ENCODE measurements around the gene FARP1. TPM values are rescaled to one million over a fixed set of nuclear protein-coding genes. Genes with fewer than 3 reads are reported as not detected.

FARP1 gene
- polyA plus RNA-seq, 2 donors, result 2.2 to 2.3 TPM

GRCh38 chr13:98447881-98448641 is 305.2 kb downstream of the FARP1 start:
- WGBS, 2 donors, result 69 to 76% methylated on average over 28 of the region's 28 CpGs
- no peaks in the 10 kb centered on the region for H3K27me3 ChIP-seq (ENCODE audit: control insufficient read depth in 1 of 2, insufficient read depth in 2 of 2, low read length in 2 of 2)
- H3K9me3 ChIP-seq (ENCODE audit: control insufficient read depth in 2 of 2, insufficient read depth in 1 of 2, low read depth in 1 of 2, low read length in 1 of 2), result no peaks in the 10 kb centered on the region
- H3K36me3 ChIP-seq (ENCODE audit: control insufficient read depth in 2 of 2, insufficient read depth in 2 of 2, low read length in 1 of 2), result peaks cover 7 to 25% of the 10 kb centered on the region in 2 donors
- H3K4me1 ChIP-seq (ENCODE audit: control insufficient read depth in 2 of 2, insufficient read depth in 2 of 2, low read length in 1 of 2), result peaks cover 5 to 6% of the 10 kb centered on the region in 2 donors
- H3K4me3 ChIP-seq (ENCODE audit: low read depth in 1 of 2, low read length in 2 of 2), result no peak overlapping the region
- no peak overlapping the region for H3K27ac ChIP-seq (ENCODE audit: low read depth in 2 of 2, low read length in 1 of 2)

- Histone ChIP-seq H3K4me1 (ENCODE audit: control insufficient read depth in 2 of 2, insufficient read depth in 2 of 2, low read length in 1 of 2) (peaks cover 5 to 6% of the 10 kb centered on the region in 2 donors), H3K27me3 (ENCODE audit: control insufficient read depth in 1 of 2, insufficient read depth in 2 of 2, low read length in 2 of 2) (no peaks in the 10 kb centered on the region), H3K4me3 (ENCODE audit: low read depth in 1 of 2, low read length in 2 of 2) (no peak overlapping the region), H3K27ac (ENCODE audit: low read depth in 2 of 2, low read length in 1 of 2) (peak overlapping the region in 1 of 2 donors; percentile 42), H3K9me3 (ENCODE audit: control insufficient read depth in 2 of 2, insufficient read depth in 1 of 2, low read depth in 1 of 2, low read length in 1 of 2) (no peaks in the 10 kb centered on the region), H3K36me3 (ENCODE audit: control insufficient read depth in 2 of 2, insufficient read depth in 2 of 2, low read length in 1 of 2) (peaks cover 7 to 27% of the 10 kb centered on the region in 2 donors)
- WGBS, 2 donors, result 86 to 88% methylated on average over 5 of the region's 5 CpGs
Observed at GRCh38 chr13:98448642-98448928, 305.7 kb downstream of the FARP1 start.

GRCh38 chr13:98449273-98449672 is 306.4 kb downstream of the FARP1 start:
- Histone ChIP-seq H3K36me3 (ENCODE audit: control insufficient read depth in 2 of 2, insufficient read depth in 2 of 2, low read length in 1 of 2) (peaks cover 7 to 29% of the 10 kb centered on the region in 2 donors), H3K9me3 (ENCODE audit: control insufficient read depth in 2 of 2, insufficient read depth in 1 of 2, low read depth in 1 of 2, low read length in 1 of 2) (no peaks in the 10 kb centered on the region), H3K4me3 (ENCODE audit: low read depth in 1 of 2, low read length in 2 of 2) (no peak overlapping the region), H3K27ac (ENCODE audit: low read depth in 2 of 2, low read length in 1 of 2) (no peak overlapping the region), H3K4me1 (ENCODE audit: control insufficient read depth in 2 of 2, insufficient read depth in 2 of 2, low read length in 1 of 2) (peaks cover 5 to 6% of the 10 kb centered on the region in 2 donors), H3K27me3 (ENCODE audit: control insufficient read depth in 1 of 2, insufficient read depth in 2 of 2, low read length in 2 of 2) (no peaks in the 10 kb centered on the region)
- 87 to 89% methylated on average over 16 of the region's 16 CpGs for WGBS, 2 donors

- H3K27ac ChIP-seq (ENCODE audit: low read depth in 2 of 2, low read length in 1 of 2), result peak overlapping the region; percentile 11 to 73
Observed at GRCh38 chr13:98450026-98450425, 307.1 kb downstream of the FARP1 start.

GRCh38 chr13:98450539-98451111 is 307.7 kb downstream of the FARP1 start:
- no peaks in the 10 kb centered on the region for H3K27me3 ChIP-seq (ENCODE audit: control insufficient read depth in 1 of 2, insufficient read depth in 2 of 2, low read length in 2 of 2)
- peak overlapping the region; percentile 11 to 73 for H3K27ac ChIP-seq (ENCODE audit: low read depth in 2 of 2, low read length in 1 of 2)
- no peak overlapping the region for H3K4me3 ChIP-seq (ENCODE audit: low read depth in 1 of 2, low read length in 2 of 2)
- no peaks in the 10 kb centered on the region for H3K9me3 ChIP-seq (ENCODE audit: control insufficient read depth in 2 of 2, insufficient read depth in 1 of 2, low read depth in 1 of 2, low read length in 1 of 2)
- peaks cover 7 to 32% of the 10 kb centered on the region in 2 donors for H3K36me3 ChIP-seq (ENCODE audit: control insufficient read depth in 2 of 2, insufficient read depth in 2 of 2, low read length in 1 of 2)
- 64 to 68% methylated on average over 14 of the region's 14 CpGs for WGBS, 2 donors
- peaks cover 4 to 7% of the 10 kb centered on the region in 2 donors for H3K4me1 ChIP-seq (ENCODE audit: control insufficient read depth in 2 of 2, insufficient read depth in 2 of 2, low read length in 1 of 2)

More at GRCh38 chr13:98450026-98450425, 307.1 kb downstream of the FARP1 start:
- Histone ChIP-seq H3K9me3 (ENCODE audit: control insufficient read depth in 2 of 2, insufficient read depth in 1 of 2, low read depth in 1 of 2, low read length in 1 of 2) (no peaks in the 10 kb centered on the region), H3K4me1 (ENCODE audit: control insufficient read depth in 2 of 2, insufficient read depth in 2 of 2, low read length in 1 of 2) (peaks cover 7 to 10% of the 10 kb centered on the region in 2 donors), H3K27me3 (ENCODE audit: control insufficient read depth in 1 of 2, insufficient read depth in 2 of 2, low read length in 2 of 2) (no peaks in the 10 kb centered on the region), H3K36me3 (ENCODE audit: control insufficient read depth in 2 of 2, insufficient read depth in 2 of 2, low read length in 1 of 2) (peaks cover 7 to 32% of the 10 kb centered on the region in 2 donors), H3K4me3 (ENCODE audit: low read depth in 1 of 2, low read length in 2 of 2) (no peak overlapping the region)
- WGBS, 2 donors, result 40 to 67% methylated on average over 1 of the region's 1 CpG

GRCh38 chr13:98451676-98452470 is 309.0 kb downstream of the FARP1 start:
- Histone ChIP-seq H3K4me3 (ENCODE audit: low read depth in 1 of 2, low read length in 2 of 2) (no peak overlapping the region), H3K27me3 (ENCODE audit: control insufficient read depth in 1 of 2, insufficient read depth in 2 of 2, low read length in 2 of 2) (no peaks in the 10 kb centered on the region), H3K4me1 (ENCODE audit: control insufficient read depth in 2 of 2, insufficient read depth in 2 of 2, low read length in 1 of 2) (peaks cover 4 to 7% of the 10 kb centered on the region in 2 donors), H3K9me3 (ENCODE audit: control insufficient read depth in 2 of 2, insufficient read depth in 1 of 2, low read depth in 1 of 2, low read length in 1 of 2) (no peaks in the 10 kb centered on the region), H3K36me3 (ENCODE audit: control insufficient read depth in 2 of 2, insufficient read depth in 2 of 2, low read length in 1 of 2) (peaks cover 12 to 35% of the 10 kb centered on the region in 2 donors), H3K27ac (ENCODE audit: low read depth in 2 of 2, low read length in 1 of 2) (peak overlapping the region in 1 of 2 donors; percentile 58)
- WGBS, 2 donors, result 72 to 81% methylated on average over 23 of the region's 23 CpGs

- H3K4me3 ChIP-seq (ENCODE audit: low read depth in 1 of 2, low read length in 2 of 2), result no peak overlapping the region
- H3K27ac ChIP-seq (ENCODE audit: low read depth in 2 of 2, low read length in 1 of 2), result no peak overlapping the region
- H3K36me3 ChIP-seq (ENCODE audit: control insufficient read depth in 2 of 2, insufficient read depth in 2 of 2, low read length in 1 of 2), result peaks cover 11 to 33% of the 10 kb centered on the region in 2 donors
- peaks cover 4% of the 10 kb centered on the region in 2 donors for H3K4me1 ChIP-seq (ENCODE audit: control insufficient read depth in 2 of 2, insufficient read depth in 2 of 2, low read length in 1 of 2)
- 75 to 78% methylated on average over 15 of the region's 15 CpGs for WGBS, 2 donors
- H3K27me3 ChIP-seq (ENCODE audit: control insufficient read depth in 1 of 2, insufficient read depth in 2 of 2, low read length in 2 of 2), result no peaks in the 10 kb centered on the region
- no peaks in the 10 kb centered on the region for H3K9me3 ChIP-seq (ENCODE audit: control insufficient read depth in 2 of 2, insufficient read depth in 1 of 2, low read depth in 1 of 2, low read length in 1 of 2)
Observed at GRCh38 chr13:98452851-98453843, 310.3 kb downstream of the FARP1 start.

GRCh38 chr13:98454389-98454881 is 311.5 kb downstream of the FARP1 start:
- Histone ChIP-seq H3K4me3 (ENCODE audit: low read depth in 1 of 2, low read length in 2 of 2) (no peak overlapping the region), H3K9me3 (ENCODE audit: control insufficient read depth in 2 of 2, insufficient read depth in 1 of 2, low read depth in 1 of 2, low read length in 1 of 2) (no peaks in the 10 kb centered on the region), H3K4me1 (ENCODE audit: control insufficient read depth in 2 of 2, insufficient read depth in 2 of 2, low read length in 1 of 2) (peaks cover 4% of the 10 kb centered on the region in 2 donors), H3K27ac (ENCODE audit: low read depth in 2 of 2, low read length in 1 of 2) (peak overlapping the region; percentile 79 to 84), H3K36me3 (ENCODE audit: control insufficient read depth in 2 of 2, insufficient read depth in 2 of 2, low read length in 1 of 2) (peaks cover 14 to 37% of the 10 kb centered on the region in 2 donors), H3K27me3 (ENCODE audit: control insufficient read depth in 1 of 2, insufficient read depth in 2 of 2, low read length in 2 of 2) (no peaks in the 10 kb centered on the region)
- 13 to 31% methylated on average over 7 of the region's 7 CpGs for WGBS, 2 donors
